K562 (cell line): ENCODE measurements around the gene C2orf76. TPM values are rescaled to one million over a fixed set of nuclear protein-coding genes. Genes with fewer than 3 reads are reported as not detected.

ENCODE experiments used
- ATAC-seq: fragments of 200-7000 bp; cut with Tn5 transposase; 3 replicates; pipeline ENCODE4 v1.9.1; 2020; ENCODE audit warnings: moderate library complexity
- BruUV-seq: library from RNA; stranded (reverse); fragments of 400-500 nt; replicated peaks from 2 replicates; lab custom pipeline; 2021; lab: Mats Ljungman, UMichigan
- CTCF ChIA-PET: fragments of 300-600 bp; formaldehyde crosslinking; extraction: SDS; loops from one replicate; lab custom pipeline; 2021; ENCODE audit warnings: low intra/inter-chr PET ratio; lab: Yijun Ruan, JAX
- POLR2A ChIA-PET: fragments of 300-600, 350-650 bp; sonication (Branson Sonifier 250); formaldehyde crosslinking; extraction: SDS; loops from one replicate; lab custom pipeline; 2021; ENCODE audit warnings: antibody characterized with exemption, inconsistent platforms; lab: Yijun Ruan, JAX
- DNase-seq, 4 experiments: peaks; one replicate each; pipeline versions ENCODE4 v3.0.0 to v3.0.0-alpha.2; 2011 to 2018; ENCODE audit warnings: low spot score in 3 of 4, mixed read lengths in 3 of 4; ENCODE audit errors: extremely low read depth in 1 of 4
- FAIRE-seq: peaks from 2 replicates; lab custom pipeline; 2011; peaks lifted over from hg19 to GRCh38; lab: Jason Lieb, UNC
- H2AFZ ChIP-seq: 2 replicates; pipeline ENCODE4 v1.6.0; 2011; ENCODE audit warnings: low read depth, low read length, control low read depth, inconsistent platforms
- H3K27ac ChIP-seq: fragments of 200-600 bp; 3 replicates; pipeline ENCODE4 v1.8.0; 2011; ENCODE audit warnings: low read depth, mild to moderate bottlenecking, control low read depth, inconsistent platforms, low read length, moderate library complexity, mixed read lengths; ENCODE audit errors: extremely low read depth
- H3K27me3 ChIP-seq, 2 experiments: fragments of 300-600 bp in 1 of 2; 2 replicates in 1 of 2; 3 replicates in 1 of 2; pipeline versions ENCODE4 v1.6.0 to v1.8.0; 2011; ENCODE audit warnings: inconsistent platforms in 2 of 2, low read length in 2 of 2, mild to moderate bottlenecking in 1 of 2, mixed read lengths in 1 of 2, moderate library complexity in 1 of 2; ENCODE audit not compliant: control insufficient read depth in 2 of 2, insufficient read depth in 2 of 2
- H3K36me3 ChIP-seq: fragments of 300-600 bp; 3 replicates; pipeline ENCODE4 v1.8.0; 2011; ENCODE audit warnings: mild to moderate bottlenecking, low read length, inconsistent platforms; ENCODE audit not compliant: control insufficient read depth, insufficient read depth
- H3K4me1 ChIP-seq, 2 experiments: fragments of 200-600 bp in 1 of 2; replicated peaks in 1 of 2; 2 replicates in 1 of 2; 3 replicates in 1 of 2; pipeline versions ENCODE4 v1.5.1 to v1.8.0; 2011; ENCODE audit warnings: inconsistent platforms in 2 of 2, low read length in 2 of 2, mild to moderate bottlenecking in 1 of 2, mixed read lengths in 1 of 2, moderate library complexity in 1 of 2; ENCODE audit not compliant: control insufficient read depth in 2 of 2, insufficient read depth in 2 of 2
- H3K4me2 ChIP-seq: 2 replicates; pipeline ENCODE4 v1.6.1; 2011; ENCODE audit warnings: low read length, control low read depth, inconsistent platforms, mixed read lengths; ENCODE audit not compliant: insufficient read depth
- H3K4me3 ChIP-seq: fragments of 200-600 bp; sonication (generic), shearing (Covaris generic); 2 replicates; pipeline ENCODE4 v1.5.1; 2016; ENCODE audit warnings: control low read depth, inconsistent platforms
- H3K79me2 ChIP-seq: fragments of 200-600 bp; 3 replicates; pipeline ENCODE4 v1.8.0; 2011; ENCODE audit warnings: low read length, inconsistent platforms; ENCODE audit not compliant: control insufficient read depth, insufficient read depth
- H3K9ac ChIP-seq, 2 experiments: 2 replicates each; pipeline versions ENCODE4 v1.6.0 to v1.6.1; 2011; ENCODE audit warnings: low read depth in 2 of 2, low read length in 2 of 2, control low read depth in 1 of 2, inconsistent platforms in 1 of 2, mild to moderate bottlenecking in 1 of 2, mixed read lengths in 1 of 2; ENCODE audit not compliant: insufficient read depth in 1 of 2
- H3K9me1 ChIP-seq: one replicate; pipeline ENCODE4 v1.6.0; 2011; ENCODE audit warnings: inconsistent platforms, mild to moderate bottlenecking, low read length, moderate library complexity; ENCODE audit not compliant: control insufficient read depth, insufficient read depth
- H3K9me3 ChIP-seq: replicated peaks from 2 replicates; pipeline ENCODE4 v1.5.1; 2011; ENCODE audit warnings: low read depth, low read length, inconsistent platforms; ENCODE audit not compliant: control insufficient read depth, insufficient read depth
- H4K20me1 ChIP-seq: replicated peaks from 2 replicates; pipeline ENCODE4 v1.6.1; 2011; ENCODE audit warnings: low read length, inconsistent platforms, mixed read lengths; ENCODE audit not compliant: control insufficient read depth, insufficient read depth
- ELK3 ChIP-seq: fragments of 450-650 bp; formaldehyde crosslinking; IDR thresholded peaks from 2 replicates; pipeline ENCODE4 v1.4.0; 2020; ENCODE audit warnings: mild to moderate bottlenecking
- FOS ChIP-seq: IDR thresholded peaks from 3 replicates; pipeline ENCODE4 v1.6.1; 2011; ENCODE audit not compliant: insufficient read length; ENCODE audit errors: extremely low read depth
- FOXO4 ChIP-seq: fragments of 450-650 bp; formaldehyde crosslinking; IDR thresholded peaks from 2 replicates; pipeline ENCODE4 v1.4.0; 2020; ENCODE audit warnings: mild to moderate bottlenecking, moderate library complexity
- HCFC1 ChIP-seq: IDR thresholded peaks from 2 replicates; pipeline ENCODE4 v1.6.1; 2012; ENCODE audit warnings: low read depth, low read length, improper control_type of control experiment
- IRF1 ChIP-seq: sonication (generic); formaldehyde crosslinking; IDR thresholded peaks from 2 replicates; pipeline ENCODE4 v1.8.0; 2022; ENCODE audit warnings: missing genetic modification reagents, mild to moderate bottlenecking, borderline replicate concordance
- JUN ChIP-seq, 2 experiments: sonication (generic) in 1 of 2; formaldehyde crosslinking in 1 of 2; IDR thresholded peaks; 2 replicates each; pipeline versions ENCODE4 v1.6.1 to v1.8.0; 2012 to 2022; ENCODE audit warnings: borderline replicate concordance in 2 of 2, mild to moderate bottlenecking in 2 of 2, improper control_type of control experiment in 1 of 2, low read depth in 1 of 2, low read length in 1 of 2, missing genetic modification reagents in 1 of 2
- KDM1A ChIP-seq, 2 experiments: fragments of 450-650 bp; IDR thresholded peaks; 2 replicates each; pipeline ENCODE4 v1.6.1; 2016; ENCODE audit warnings: mild to moderate bottlenecking in 2 of 2
- KLF13 ChIP-seq: fragments of 450-650 bp; IDR thresholded peaks from 2 replicates; pipeline ENCODE4 v1.6.1; 2016; ENCODE audit warnings: missing genetic modification characterization, low read depth, mild to moderate bottlenecking, missing compliant biosample characterization, moderate library complexity, borderline replicate concordance
- MEIS2 ChIP-seq: fragments of 450-650 bp; IDR thresholded peaks from 2 replicates; pipeline ENCODE4 v1.6.1; 2014; ENCODE audit warnings: mild to moderate bottlenecking; ENCODE audit not compliant: partially characterized antibody
- PKNOX1 ChIP-seq: fragments of 450-650 bp; IDR thresholded peaks from 2 replicates; pipeline ENCODE4 v1.6.1; 2016
- POLR2AphosphoS5 ChIP-seq: IDR thresholded peaks from 2 replicates; pipeline ENCODE4 v1.6.1; 2011; ENCODE audit warnings: mild to moderate bottlenecking, low read depth, low read length, moderate library complexity; ENCODE audit not compliant: control insufficient read depth, insufficient read depth
- ZNF133 ChIP-seq: fragments of 250-450 bp; sonication (Bioruptor Pico); IDR thresholded peaks from 2 replicates; pipeline ENCODE4 v1.4.0; 2020; ENCODE audit warnings: mild to moderate bottlenecking
- WGBS: fragments of 100-300 bp; shearing (Covaris generic); methylation state at CpG from one replicate; pipeline ENCODE4 v1.1.6; 2016; ENCODE audit warnings: low coverage, mixed read lengths; ENCODE audit not compliant: insufficient coverage; ENCODE audit errors: missing lambda C conversion rate; 5-methylcytosine and 5-hydroxymethylcytosine counted together
- in situ Hi-C: fragments of 300-500 bp; cut with MboI; formaldehyde crosslinking; loops from 4 replicates; pipeline ENCODE4 v1.15.0; 2018; ENCODE audit warnings: inconsistent platforms, mixed read lengths
- intact Hi-C: fragments of 100-400 bp; cut with micrococcal nuclease; formaldehyde crosslinking; loops from 2 replicates; pipeline ENCODE4 v1.14.2; 2022
- polyA plus RNA-seq, 8 experiments: library from polyadenylated mRNA; depleted of rRNA in 4 of 8; stranded (reverse) in 5 of 8; unstranded in 3 of 8; fragments of >200 nt; fragmentation: Nextera tagmentation in 2 of 8; fragmentation: Illumina TruSeq in 1 of 8; extraction: Ambion mirVana in 2 of 8; extraction: Trizol in 1 of 8; gene quantifications; 2 replicates each; pipeline versions ENCODE4 v1.2.1 to v1.2.3, GENCODE V29; 2011 to 2014; ENCODE audit warnings: inconsistent platforms in 1 of 8, missing spikeins in 1 of 8
- total RNA-seq, 7 experiments: library from RNA; depleted of rRNA in 6 of 7; stranded (reverse); fragments of >200 nt in 6 of 7; fragmentation: Illumina TruSeq in 2 of 7; extraction: Trizol in 2 of 7; gene quantifications; 2 replicates each; pipeline versions ENCODE4 v1.2.1 to v1.2.3, GENCODE V29; 2011 to 2021; ENCODE audit warnings: low replicate concordance in 1 of 7

C2orf76 gene
- total and polyA plus RNA-seq, 9 of the 15 experiments (the other 6 are each of a cell fraction or from before 2014, with no cell fraction given), result 4.8 to 26.2 (median 14.5) TPM

- Histone ChIP-seq H2AFZ (no peak overlapping the region), H3K36me3 (no peaks in the 10 kb centered on the region), H3K4me2 (no peak overlapping the region), H3K9ac (no peak overlapping the region), H3K9me1 (no peaks in the 10 kb centered on the region), H3K27me3 (peaks cover 32 to 58% of the 10 kb centered on the region in 2 experiments), H3K79me2 (no peaks in the 10 kb centered on the region), H3K9me3 (no peaks in the 10 kb centered on the region), H3K27ac (no peak overlapping the region), H3K4me1 (no peaks in the 10 kb centered on the region; a peak in 1 of 5 replicates), H4K20me1 (peaks cover 7% of the 10 kb centered on the region; the same call in 1 of the 2 replicates), H3K4me3 (no peak overlapping the region)
- POLR2A ChIA-PET, result no interaction called here
- FAIRE-seq (peak; percentile 92), ATAC-seq (peak; percentile 97), DNase-seq (peak; percentile 62 to 74 (median 67))
- CTCF ChIA-PET, result interaction anchor here (0.8 to 1.7 kb wide), 4 partner anchors 55 to 280 kb away, joined by 3 to 15 read pairs (median 3); no protein-coding TSS in a partner anchor
- WGBS, result 4% methylated on average over 15 of the region's 15 CpGs
- intact Hi-C loops, result loop anchor here (1.0 to 5.0 kb wide), 3 partner anchors 73 to 409 kb away; no protein-coding TSS in a partner anchor
- in situ Hi-C loops, result loop anchor here (25.0 kb wide), 2 partner anchors 279 to 404 kb away; no protein-coding TSS in a partner anchor
- BruUV-seq, result no TSS peak
- no peak for TF ChIP-seq ZNF133 (CRISPR knock-in tag)
- no peak for TF ChIP-seq IRF1 (CRISPR knock-in tag)
- peak; percentile 6 for TF ChIP-seq MEIS2
- TF ChIP-seq PKNOX1, result peak; percentile 89
- no peak; the same call in 1 of the 2 replicates for TF ChIP-seq HCFC1
- no peak for TF ChIP-seq ELK3 (CRISPR knock-in tag)
- no peak for TF ChIP-seq FOS
- TF ChIP-seq FOXO4 (CRISPR knock-in tag), result no peak
- no peak for TF ChIP-seq KDM1A (IDR thresholded peaks at IDR 0.05)
- TF ChIP-seq POLR2AphosphoS5, result no peak
- TF ChIP-seq KLF13 (tag), result no peak
- TF ChIP-seq JUN (IDR thresholded peaks at IDR 0.05; ENCODE audit: borderline replicate concordance, low read depth, low read length), result no peak
- no peak for TF ChIP-seq JUN (CRISPR knock-in tag; IDR thresholded peaks at IDR 0.05; ENCODE audit: borderline replicate concordance)
Measured at GRCh38 chr2:119290859-119291587, 75.6 kb downstream of the C2orf76 start.
